ENCODE measurements around the gene EIF4E3.

The EIF4E3 gene

GRCh38 chr3:71725271-71725991 is at the start of gene EIF4E3:
Gene EIF4E3, minus strand, starts transcription at chr3:71725402. Its CDS starts 35 bp downstream, at chr3:71725367.
- DNase-seq: no peak

- no peak for DNase-seq
Measured at GRCh38 chr3:71771884-71772283, 46.7 kb upstream of the EIF4E3 start.

- DNase-seq: no peak
Measured at GRCh38 chr3:71771126-71771525, 45.9 kb upstream of the EIF4E3 start.

GRCh38 chr3:71763426-71763825 is 38.2 kb upstream of the EIF4E3 start:
- DNase-seq: no peak

GRCh38 chr3:71760140-71760539 is 34.9 kb upstream of the EIF4E3 start:
- DNase-seq: no peak

GRCh38 chr3:71759401-71759800 is 34.2 kb upstream of the EIF4E3 start:
- DNase-seq: no peak

- no peak for DNase-seq
Measured at GRCh38 chr3:71758091-71758490, 32.9 kb upstream of the EIF4E3 start.

- DNase-seq: no peak
Measured at GRCh38 chr3:71754610-71755253, 29.5 kb upstream of the EIF4E3 start.

GRCh38 chr3:71753701-71754609 is 28.8 kb upstream of the EIF4E3 start, which contains the start of gene GPR27:
Gene GPR27, plus strand, starts transcription at chr3:71753855. Its CDS starts 195 bp downstream, at chr3:71754050.
- peak; percentile 10 for DNase-seq

- no peak for DNase-seq
Measured at GRCh38 chr3:71752831-71753700, 27.9 kb upstream of the EIF4E3 start.

GRCh38 chr3:71751602-71752001 is 26.4 kb upstream of the EIF4E3 start:
- DNase-seq: no peak

GRCh38 chr3:71744738-71745137 is 19.5 kb upstream of the EIF4E3 start:
- DNase-seq: no peak

GRCh38 chr3:71742621-71743020 is 17.4 kb upstream of the EIF4E3 start:
- DNase-seq: no peak

- DNase-seq: no peak
Measured at GRCh38 chr3:71734881-71735280, 9.7 kb upstream of the EIF4E3 start.

- no peak for DNase-seq
Measured at GRCh38 chr3:71733319-71733718, 8.1 kb upstream of the EIF4E3 start.

GRCh38 chr3:71732637-71733036 is 7.4 kb upstream of the EIF4E3 start:
- no peak for DNase-seq

- DNase-seq: peak; percentile 85
Measured at GRCh38 chr3:71728632-71729342, 3.6 kb upstream of the EIF4E3 start.

GRCh38 chr3:71726146-71726545 is 944 bp upstream of the EIF4E3 start:
- DNase-seq: no peak

GRCh38 chr3:71724584-71725270 is 475 bp downstream of the EIF4E3 start:
- peak; percentile 9 for DNase-seq

- DNase-seq: no peak
Measured at GRCh38 chr3:71724171-71724453, 1.1 kb downstream of the EIF4E3 start.

- DNase-seq: no peak
Measured at GRCh38 chr3:71723452-71724170, 1.6 kb downstream of the EIF4E3 start.
